GM23338 (cell line): Measurements from ENCODE around the gene TMEM209. TPM values are rescaled to one million over a fixed set of nuclear protein-coding genes. Genes with fewer than 3 reads are reported as not detected.

ENCODE experiments used
- ATAC-seq: fragments of 200-7000 bp; cut with Tn5 transposase; 3 replicates; pipeline ENCODE4 v1.9.1; 2020
- DNase-seq: peaks from one replicate; pipeline ENCODE4 v3.0.0-alpha.2; 2015; ENCODE audit warnings: low spot score
- H2AFZ ChIP-seq: fragments of 200-600 bp; sonication (generic); 2 replicates; pipeline ENCODE4 v1.8.0; 2016; ENCODE audit warnings: antibody characterized with exemption, mild to moderate bottlenecking, moderate library complexity
- H3F3A ChIP-seq: fragments of 200-600 bp; sonication (generic); replicated peaks from 2 replicates; pipeline ENCODE4 v1.8.0; 2017; ENCODE audit warnings: antibody characterized with exemption, mixed run types, low read depth
- H3K27ac ChIP-seq: fragments of 200-600 bp; sonication (generic); 2 replicates; pipeline ENCODE4 v1.6.1; 2016; ENCODE audit warnings: low read depth
- H3K27me3 ChIP-seq: fragments of 200-600 bp; sonication (generic); 2 replicates; pipeline ENCODE4 v1.8.0; 2016; ENCODE audit warnings: mild to moderate bottlenecking, mixed run types, moderate library complexity; ENCODE audit not compliant: insufficient read depth
- H3K36me3 ChIP-seq: fragments of 200-600 bp; sonication (generic); 2 replicates; pipeline ENCODE4 v1.8.0; 2016; ENCODE audit warnings: mild to moderate bottlenecking; ENCODE audit not compliant: insufficient read depth
- H3K4me1 ChIP-seq: fragments of 200-600 bp; sonication (generic); 2 replicates; pipeline ENCODE4 v1.8.0; 2016; ENCODE audit warnings: mild to moderate bottlenecking, moderate library complexity; ENCODE audit not compliant: insufficient read depth
- H3K4me2 ChIP-seq: fragments of 200-600 bp; sonication (generic); 2 replicates; pipeline ENCODE4 v1.7.1; 2017; ENCODE audit warnings: mixed run types
- H3K4me3 ChIP-seq: fragments of 200-600 bp; sonication (generic); 2 replicates; pipeline ENCODE4 v1.6.1; 2016; ENCODE audit warnings: mixed run types
- H3K79me2 ChIP-seq: fragments of 200-600 bp; sonication (generic); replicated peaks from 2 replicates; pipeline ENCODE4 v1.8.0; 2017; ENCODE audit warnings: mild to moderate bottlenecking; ENCODE audit not compliant: insufficient read depth
- H3K9me2 ChIP-seq: fragments of 200-600 bp; sonication (generic); 2 replicates; pipeline ENCODE4 v1.8.0; 2017; ENCODE audit not compliant: insufficient read depth
- H4K20me1 ChIP-seq: fragments of 200-600 bp; sonication (generic); replicated peaks from 2 replicates; pipeline ENCODE4 v1.8.0; 2017; ENCODE audit warnings: mild to moderate bottlenecking; ENCODE audit not compliant: insufficient read depth
- H3K27ac Mint-ChIP-seq: 2 replicates; pipeline ENCODE4 v1.8.0; 2020; ENCODE audit warnings: inconsistent platforms, mild to moderate bottlenecking, moderate library complexity, mixed read lengths
- H3K27me3 Mint-ChIP-seq: 3 replicates; pipeline ENCODE4 v1.8.0; 2022; ENCODE audit warnings: low read depth, mild to moderate bottlenecking, moderate library complexity, mixed read lengths, inconsistent platforms; ENCODE audit not compliant: insufficient read depth, poor library complexity
- H3K36me3 Mint-ChIP-seq: 3 replicates; pipeline ENCODE4 v1.8.0; 2021; ENCODE audit warnings: low read depth, mild to moderate bottlenecking, inconsistent platforms, moderate library complexity, mixed read lengths
- H3K4me1 Mint-ChIP-seq: 3 replicates; pipeline ENCODE4 v1.8.0; 2020; ENCODE audit warnings: mild to moderate bottlenecking, inconsistent platforms, mixed read lengths
- H3K4me3 Mint-ChIP-seq: 3 replicates; pipeline ENCODE4 v1.8.0; 2021; ENCODE audit warnings: moderate library complexity, mild to moderate bottlenecking, inconsistent platforms, mixed read lengths
- H3K9me3 Mint-ChIP-seq: 3 replicates; pipeline ENCODE4 v1.8.0; 2020; ENCODE audit warnings: moderate library complexity, mild to moderate bottlenecking, inconsistent platforms, mixed read lengths
- CREB1 ChIP-seq: fragments of 250-450 bp; sonication (Bioruptor Pico); IDR thresholded peaks from 2 replicates; pipeline ENCODE4 v1.5.0; 2020; ENCODE audit warnings: low read depth, mild to moderate bottlenecking, moderate library complexity
- CTCF ChIP-seq, 2 experiments: fragments of 200-600 bp in 1 of 2; sonication (generic) in 1 of 2; conservative IDR thresholded peaks; 2 replicates each; pipeline versions ENCODE4 v1.5.1 to v1.6.1; 2016 to 2017; ENCODE audit warnings: antibody characterized with exemption in 2 of 2, low read depth in 2 of 2, mild to moderate bottlenecking in 2 of 2, moderate library complexity in 1 of 2
- ETS1 ChIP-seq: IDR thresholded peaks from 2 replicates; pipeline ENCODE4 v1.6.1; 2016; ENCODE audit warnings: antibody characterized with exemption
- EZH2 ChIP-seq: fragments of 200-600 bp; sonication (generic); IDR thresholded peaks from one replicate; pipeline ENCODE4 v1.8.0; 2017; ENCODE audit warnings: antibody characterized with exemption, mild to moderate bottlenecking, low read depth; ENCODE audit not compliant: unreplicated experiment
- EZH2phosphoT487 ChIP-seq: fragments of 200-600 bp; sonication (generic); IDR thresholded peaks from one replicate; pipeline ENCODE4 v1.8.1; 2018; ENCODE audit warnings: antibody characterized with exemption; ENCODE audit not compliant: unreplicated experiment
- JUNB ChIP-seq: IDR thresholded peaks from one replicate; pipeline ENCODE4 v1.6.1; 2016; ENCODE audit warnings: antibody characterized with exemption; ENCODE audit not compliant: unreplicated experiment
- NANOG ChIP-seq: IDR thresholded peaks from 2 replicates; pipeline ENCODE4 v1.6.1; 2016; ENCODE audit warnings: antibody characterized with exemption, borderline replicate concordance
- POLR2AphosphoS5 ChIP-seq: IDR thresholded peaks from 2 replicates; pipeline ENCODE4 v1.6.1; 2016; ENCODE audit warnings: antibody characterized with exemption, low read depth
- REST ChIP-seq: IDR thresholded peaks from one replicate; pipeline ENCODE4 v1.6.1; 2018; ENCODE audit warnings: antibody characterized with exemption; ENCODE audit not compliant: unreplicated experiment
- STAT1 ChIP-seq: IDR thresholded peaks from one replicate; pipeline ENCODE4 v1.6.1; 2016; ENCODE audit warnings: antibody characterized with exemption; ENCODE audit not compliant: unreplicated experiment
- ZNF114 ChIP-seq: fragments of 250-450 bp; sonication (Bioruptor Pico); IDR thresholded peaks from 2 replicates; pipeline ENCODE4 v1.5.0; 2020; ENCODE audit warnings: mild to moderate bottlenecking, moderate library complexity
- ZNF331 ChIP-seq: fragments of 250-450 bp; sonication (Bioruptor Pico); IDR thresholded peaks from 2 replicates; pipeline ENCODE4 v1.5.0; 2020; ENCODE audit warnings: low read depth, mild to moderate bottlenecking, moderate library complexity
- ZNF462 ChIP-seq: fragments of 250-450 bp; sonication (Bioruptor Pico); IDR thresholded peaks from 2 replicates; pipeline ENCODE4 v1.5.0; 2020; ENCODE audit warnings: mild to moderate bottlenecking, moderate library complexity
- polyA plus RNA-seq: library from polyadenylated mRNA; unstranded; fragments of >200 nt; fragmentation: Nextera tagmentation; extraction: Ambion mirVana; gene quantifications from 2 replicates; pipeline ENCODE4 v1.2.1, GENCODE V29; 2016
- total RNA-seq: library from RNA; depleted of rRNA; stranded (reverse); fragments of >200 nt; shearing (Covaris generic); gene quantifications from 2 replicates; pipeline ENCODE4 v1.2.3, GENCODE V29; 2014

TMEM209 gene
- total and polyA plus RNA-seq, 2 experiments from 2014 or later, result 18.6 to 26.2 TPM

- no peak overlapping the region for H3K4me3 Mint-ChIP-seq
- H3K27me3 ChIP-seq, result peaks cover 22% of the 10 kb centered on the region
- ATAC-seq (no peak), DNase-seq (no peak)
- H3K9me2 ChIP-seq, result no peaks in the 10 kb centered on the region
- no peak overlapping the region for H3K27ac ChIP-seq
- H2AFZ ChIP-seq, result no peak overlapping the region
- no peaks in the 10 kb centered on the region for H3K79me2 ChIP-seq
- no peak for TF ChIP-seq JUNB
- no peak for TF ChIP-seq ZNF114 (CRISPR knock-in tag)
- TF ChIP-seq CTCF (conservative IDR thresholded peaks at IDR 0.05; ENCODE audit: low read depth in 2 of 2), result no peak
- no peak for TF ChIP-seq EZH2phosphoT487
- TF ChIP-seq STAT1, result no peak
- TF ChIP-seq POLR2AphosphoS5, result no peak
- no peak for TF ChIP-seq ZNF331 (CRISPR knock-in tag)
- TF ChIP-seq ETS1, result no peak
- TF ChIP-seq EZH2, result no peak
- no peak for TF ChIP-seq ZNF462 (CRISPR knock-in tag)
- no peak for TF ChIP-seq CREB1 (CRISPR knock-in tag)
- TF ChIP-seq NANOG, result no peak
- no peak for TF ChIP-seq REST
- H3K4me1 ChIP-seq, result peaks cover 15% of the 10 kb centered on the region; the same call in 1 of the 2 replicates
- no peaks in the 10 kb centered on the region for H3K9me3 Mint-ChIP-seq
- H3K27me3 Mint-ChIP-seq, result peaks cover 7% of the 10 kb centered on the region
- H3F3A ChIP-seq, result 0 out of 2 replicates have a peak, but pooled peaks cover 3% of the 10 kb centered on the region
- H3K27ac Mint-ChIP-seq, result no peak overlapping the region
- no peaks in the 10 kb centered on the region for H3K36me3 ChIP-seq
- H3K36me3 Mint-ChIP-seq, result peaks cover 3% of the 10 kb centered on the region; the same call in 2 of the 3 replicates
- no peak overlapping the region for H3K4me3 ChIP-seq
- H4K20me1 ChIP-seq, result no peaks in the 10 kb centered on the region
- peaks cover 29% of the 10 kb centered on the region for H3K4me1 Mint-ChIP-seq
- H3K4me2 ChIP-seq, result no peak overlapping the region
Measured at GRCh38 chr7:130136579-130137167, 68.5 kb downstream of the TMEM209 start.
